ENCODE data around the gene PPP1R2C. TPM values are rescaled to one million over a fixed set of nuclear protein-coding genes. Genes with fewer than 3 reads are reported as not detected.

Gene PPP1R2C
- total and polyA plus RNA-seq, 2 of the 8 experiments (the other 6 are each of a cell fraction or from before 2014, with no cell fraction given): not detected

- no peaks in the 10 kb centered on the region for H3K79me2 ChIP-seq (ENCODE audit: control insufficient read depth in 1 of 2, insufficient read depth in 2 of 2, low read length in 2 of 2)
- no peak overlapping the region for H2AK5ac ChIP-seq (ENCODE audit: low read depth, low read length)
- no peak overlapping the region for H3K4ac ChIP-seq (replicated peaks; ENCODE audit: insufficient read length, low read depth, low read length)
- H3K36me3 ChIP-seq (ENCODE audit: control insufficient read depth in 2 of 4, insufficient read depth in 4 of 4, low read length in 3 of 4): no peaks in the 10 kb centered on the region
- WGBS, 2 experiments (ENCODE audit: extremely low coverage in 1 of 2, insufficient coverage in 1 of 2, insufficient read length in 1 of 2, insufficient replicate concordance in 2 of 2, low coverage in 1 of 2, low lambda C conversion rate in 2 of 2, missing lambda C conversion rate in 1 of 2): 85% methylated on average over 2 of the region's 2 CpGs; no CpG with 5 or more reads in 1 of the 2 experiments
- H2BK20ac ChIP-seq (ENCODE audit: low read length): no peak overlapping the region
- no peak overlapping the region for H2BK12ac ChIP-seq (ENCODE audit: low read depth, low read length)
- no peak for FAIRE-seq
- H2BK5ac ChIP-seq (ENCODE audit: low read depth, low read length): no peak overlapping the region
- H2AFZ ChIP-seq (ENCODE audit: low read length): no peak overlapping the region
- no peaks in the 10 kb centered on the region for H3K23me2 ChIP-seq (ENCODE audit: low read depth, low read length)
- no peak for DNase-seq (ENCODE audit: low read depth in 1 of 2, low spot score in 2 of 2)
- peaks cover 0 to 11% (median 2%) of the 10 kb centered on the region in 4 experiments; a peak in 3 of 7 replicates for H3K4me1 ChIP-seq (replicated peaks in 1 of 4; ENCODE audit: control insufficient read depth in 3 of 4, insufficient read depth in 4 of 4, low read length in 3 of 4)
- H3K18ac ChIP-seq (ENCODE audit: extremely low read depth, low read length): no peak overlapping the region
- no peak overlapping the region for H3K27ac ChIP-seq (ENCODE audit: low read depth, low read length)
- CTCF ChIA-PET (ENCODE audit: partially characterized antibody): no interaction called here
- H4K8ac ChIP-seq (ENCODE audit: extremely low read depth, insufficient read depth, low read length): no peak overlapping the region
- H3K79me1 ChIP-seq (ENCODE audit: low read depth, low read length): no peaks in the 10 kb centered on the region
- no peak overlapping the region for H3K56ac ChIP-seq (replicated peaks; ENCODE audit: insufficient read length, low read depth, low read length)
- no peaks in the 10 kb centered on the region; a peak in 1 of 4 replicates for H3K9me3 ChIP-seq (ENCODE audit: insufficient read depth in 2 of 2, low read depth in 1 of 2, low read length in 1 of 2)
- POLR2A ChIA-PET (ENCODE audit: partially characterized antibody): no interaction called here
- H3K9ac ChIP-seq (replicated peaks in 1 of 4; ENCODE audit: extremely low read depth in 1 of 4, low read depth in 3 of 4, low read length in 3 of 4): no peak overlapping the region
- no peak overlapping the region for H2BK15ac ChIP-seq (ENCODE audit: low read length)
- no peak overlapping the region for H2BK120ac ChIP-seq (replicated peaks; ENCODE audit: low read depth, low read length)
- no peak overlapping the region for H4K91ac ChIP-seq (replicated peaks; ENCODE audit: insufficient read length, low read length)
- H3K14ac ChIP-seq (ENCODE audit: insufficient read length): no peak overlapping the region
- no peak overlapping the region for H3K4me3 ChIP-seq (ENCODE audit: extremely low read depth in 1 of 4, insufficient read depth in 2 of 4, low read depth in 3 of 4, low read length in 4 of 4)
- H3K27me3 ChIP-seq (replicated peaks in 1 of 4; ENCODE audit: control insufficient read depth in 3 of 4, extremely low read depth in 1 of 4, insufficient read depth in 3 of 4, low read length in 3 of 4): no peaks in the 10 kb centered on the region
- peak overlapping the region; percentile 86 for H4K5ac ChIP-seq (ENCODE audit: insufficient read length, low read depth, low read length)
- H3K23ac ChIP-seq (ENCODE audit: insufficient read length): no peak overlapping the region
- H4K20me1 ChIP-seq (replicated peaks in 1 of 2; ENCODE audit: control insufficient read depth in 1 of 2, insufficient read depth in 2 of 2, low read length in 2 of 2): no peaks in the 10 kb centered on the region
- H3K4me2 ChIP-seq (ENCODE audit: insufficient read depth in 1 of 2, low read depth in 2 of 2, low read length in 2 of 2): no peak overlapping the region
- no peak for TF ChIP-seq KDM5A (IDR thresholded peaks at IDR 0.05; ENCODE audit: low read length)
- TF ChIP-seq GABPA (IDR thresholded peaks at IDR 0.05; ENCODE audit: borderline replicate concordance, insufficient read depth, low read length): no peak
- TF ChIP-seq RBBP5 (IDR thresholded peaks at IDR 0.05; ENCODE audit: borderline replicate concordance, low read depth, low read length): no peak
- no peak for TF ChIP-seq JUND (IDR thresholded peaks at IDR 0.05; ENCODE audit: low read length)
- no peak for TF ChIP-seq GTF2F1 (IDR thresholded peaks at IDR 0.05; ENCODE audit: borderline replicate concordance, low read depth, low read length)
- no peak for TF ChIP-seq MAFK (IDR thresholded peaks at IDR 0.05; ENCODE audit: low read depth, low read length)
- TF ChIP-seq CHD2 (IDR thresholded peaks at IDR 0.05; ENCODE audit: low read length): no peak
- no peak for TF ChIP-seq CTCF (IDR thresholded peaks at IDR 0.05; ENCODE audit: control extremely low read depth in 1 of 3, insufficient read depth in 1 of 3, low read depth in 1 of 3, low read length in 3 of 3)
Observed at GRCh38 chrX:42803320-42803719, 25.4 kb upstream of the PPP1R2C start.
